ENCODE results near the gene PNPLA2.
A peak's percentile ranks its signal among the peaks of the same experiment; 100 is the strongest.

PNPLA2 gene

GRCh38 chr11:829176-829846 lies 10.6 kb downstream of the PNPLA2 start:
- Histone ChIP-seq H3K36me3 (ENCODE audit: insufficient read depth, low read length) (0 out of 2 replicates have a peak, but pooled peaks cover 6% of the 10 kb centered on the region), H3K27ac (ENCODE audit: low read depth, low read length) (no peak overlapping the region), H3K79me2 (ENCODE audit: control insufficient read depth, insufficient read depth, low read length, unreplicated experiment) (peaks cover 7% of the 10 kb centered on the region), H2AFZ (ENCODE audit: low read length, unreplicated experiment) (no peak overlapping the region), H3K27me3 (ENCODE audit: insufficient read depth, low read length) (peaks cover 10% of the 10 kb centered on the region; the same call in 1 of the 2 replicates), H3K4me1 (ENCODE audit: control insufficient read depth, insufficient read depth, low read length, unreplicated experiment) (peaks cover 37% of the 10 kb centered on the region), H3K4me3 (ENCODE audit: low read depth, low read length) (peak overlapping the region; percentile 62)

GRCh38 chr11:829847-830294 lies 11.2 kb downstream of the PNPLA2 start:
- H3K79me2 ChIP-seq (ENCODE audit: control insufficient read depth, insufficient read depth, low read length, unreplicated experiment), result peaks cover 7% of the 10 kb centered on the region
- H3K27ac ChIP-seq (ENCODE audit: low read depth, low read length), result no peak overlapping the region
- H2AFZ ChIP-seq (ENCODE audit: low read length, unreplicated experiment), result no peak overlapping the region
- peaks cover 10% of the 10 kb centered on the region; the same call in 1 of the 2 replicates for H3K27me3 ChIP-seq (ENCODE audit: insufficient read depth, low read length)
- peaks cover 42% of the 10 kb centered on the region for H3K4me1 ChIP-seq (ENCODE audit: control insufficient read depth, insufficient read depth, low read length, unreplicated experiment)
- H3K36me3 ChIP-seq (ENCODE audit: insufficient read depth, low read length), result 0 out of 2 replicates have a peak, but pooled peaks cover 6% of the 10 kb centered on the region
- peak overlapping the region; percentile 62 for H3K4me3 ChIP-seq (ENCODE audit: low read depth, low read length)

GRCh38 chr11:830295-831117 lies 11.8 kb downstream of the PNPLA2 start:
- no peak overlapping the region for H3K27ac ChIP-seq (ENCODE audit: low read depth, low read length)
- peaks cover 7% of the 10 kb centered on the region for H3K79me2 ChIP-seq (ENCODE audit: control insufficient read depth, insufficient read depth, low read length, unreplicated experiment)
- H3K27me3 ChIP-seq (ENCODE audit: insufficient read depth, low read length), result peaks cover 10% of the 10 kb centered on the region; the same call in 1 of the 2 replicates
- peaks cover 48% of the 10 kb centered on the region for H3K4me1 ChIP-seq (ENCODE audit: control insufficient read depth, insufficient read depth, low read length, unreplicated experiment)
- H3K36me3 ChIP-seq (ENCODE audit: insufficient read depth, low read length), result no peaks in the 10 kb centered on the region
- peak overlapping the region; percentile 62 for H3K4me3 ChIP-seq (ENCODE audit: low read depth, low read length)
- no peak overlapping the region for H2AFZ ChIP-seq (ENCODE audit: low read length, unreplicated experiment)

GRCh38 chr11:831118-831864 lies 12.6 kb downstream of the PNPLA2 start:
- Histone ChIP-seq H3K79me2 (ENCODE audit: control insufficient read depth, insufficient read depth, low read length, unreplicated experiment) (peaks cover 13% of the 10 kb centered on the region), H3K27me3 (ENCODE audit: insufficient read depth, low read length) (peaks cover 10% of the 10 kb centered on the region; the same call in 1 of the 2 replicates), H3K36me3 (ENCODE audit: insufficient read depth, low read length) (no peaks in the 10 kb centered on the region), H3K4me1 (ENCODE audit: control insufficient read depth, insufficient read depth, low read length, unreplicated experiment) (peaks cover 48% of the 10 kb centered on the region), H3K27ac (ENCODE audit: low read depth, low read length) (no peak overlapping the region), H2AFZ (ENCODE audit: low read length, unreplicated experiment) (no peak overlapping the region), H3K4me3 (ENCODE audit: low read depth, low read length) (peak overlapping the region; percentile 90)

GRCh38 chr11:831961-832528 lies 13.3 kb downstream of the PNPLA2 start:
- Histone ChIP-seq H3K27me3 (ENCODE audit: insufficient read depth, low read length) (peaks cover 6% of the 10 kb centered on the region; the same call in 1 of the 2 replicates), H3K4me1 (ENCODE audit: control insufficient read depth, insufficient read depth, low read length, unreplicated experiment) (peaks cover 48% of the 10 kb centered on the region), H2AFZ (ENCODE audit: low read length, unreplicated experiment) (no peak overlapping the region), H3K79me2 (ENCODE audit: control insufficient read depth, insufficient read depth, low read length, unreplicated experiment) (peaks cover 20% of the 10 kb centered on the region), H3K27ac (ENCODE audit: low read depth, low read length) (no peak overlapping the region), H3K36me3 (ENCODE audit: insufficient read depth, low read length) (peaks cover 3% of the 10 kb centered on the region; the same call in 1 of the 2 replicates), H3K4me3 (ENCODE audit: low read depth, low read length) (peak overlapping the region; percentile 90)

- Histone ChIP-seq H3K4me3 (ENCODE audit: low read depth, low read length) (peak within 1 kb of the TSS; percentile 98), H3K36me3 (ENCODE audit: insufficient read depth, low read length) (peaks cover 3% of the 10 kb centered on the region; the same call in 1 of the 2 replicates), H2AFZ (ENCODE audit: low read length, unreplicated experiment) (no peak within 1 kb of the TSS), H3K79me2 (ENCODE audit: control insufficient read depth, insufficient read depth, low read length, unreplicated experiment) (peaks cover 22% of the 10 kb centered on the region), H3K27me3 (ENCODE audit: insufficient read depth, low read length) (peaks cover 6% of the 10 kb centered on the region; the same call in 1 of the 2 replicates), H3K27ac (ENCODE audit: low read depth, low read length) (peak within 1 kb of the TSS; percentile 88), H3K4me1 (ENCODE audit: control insufficient read depth, insufficient read depth, low read length, unreplicated experiment) (peaks cover 45% of the 10 kb centered on the region)
These were observed 13.9 kb downstream of the PNPLA2 start, which contains the start of gene CD151 for GRCh38 chr11:832529-833113. TSS of gene CD151 (plus strand) at chr11:832952. CDS start at chr11:836070, 3,118 bp downstream.

GRCh38 chr11:833114-833791 lies 14.5 kb downstream of the PNPLA2 start:
- peaks cover 6% of the 10 kb centered on the region; the same call in 1 of the 2 replicates for H3K27me3 ChIP-seq (ENCODE audit: insufficient read depth, low read length)
- H2AFZ ChIP-seq (ENCODE audit: low read length, unreplicated experiment), result no peak overlapping the region
- H3K36me3 ChIP-seq (ENCODE audit: insufficient read depth, low read length), result peaks cover 3% of the 10 kb centered on the region; the same call in 1 of the 2 replicates
- peak overlapping the region; percentile 98 for H3K4me3 ChIP-seq (ENCODE audit: low read depth, low read length)
- H3K27ac ChIP-seq (ENCODE audit: low read depth, low read length), result peak overlapping the region; percentile 88
- H3K4me1 ChIP-seq (ENCODE audit: control insufficient read depth, insufficient read depth, low read length, unreplicated experiment), result peaks cover 49% of the 10 kb centered on the region
- H3K79me2 ChIP-seq (ENCODE audit: control insufficient read depth, insufficient read depth, low read length, unreplicated experiment), result peaks cover 26% of the 10 kb centered on the region

GRCh38 chr11:833849-834311 lies 15.2 kb downstream of the PNPLA2 start:
- Histone ChIP-seq H2AFZ (ENCODE audit: low read length, unreplicated experiment) (no peak overlapping the region), H3K36me3 (ENCODE audit: insufficient read depth, low read length) (peaks cover 3% of the 10 kb centered on the region; the same call in 1 of the 2 replicates), H3K27ac (ENCODE audit: low read depth, low read length) (peak overlapping the region; percentile 88), H3K27me3 (ENCODE audit: insufficient read depth, low read length) (peaks cover 6% of the 10 kb centered on the region; the same call in 1 of the 2 replicates), H3K4me3 (ENCODE audit: low read depth, low read length) (peak overlapping the region; percentile 98), H3K79me2 (ENCODE audit: control insufficient read depth, insufficient read depth, low read length, unreplicated experiment) (peaks cover 26% of the 10 kb centered on the region), H3K4me1 (ENCODE audit: control insufficient read depth, insufficient read depth, low read length, unreplicated experiment) (peaks cover 54% of the 10 kb centered on the region)
